RPMI8226 (cell line): ENCODE results near the gene GARNL3.

Experiments used
- DNase-seq: peaks from one replicate; pipeline ENCODE4 v3.0.0-alpha.2; 2015

GARNL3 gene

GRCh38 chr9:127353882-127354281 is 89.3 kb downstream of the GARNL3 start:
- DNase-seq: no peak

- DNase-seq: no peak
Observed at GRCh38 chr9:127356906-127357305, 92.3 kb downstream of the GARNL3 start.

GRCh38 chr9:127358023-127358535 is 93.5 kb downstream of the GARNL3 start:
- DNase-seq: no peak

GRCh38 chr9:127358770-127359169 is 94.2 kb downstream of the GARNL3 start:
- no peak for DNase-seq

GRCh38 chr9:127360250-127360649 is 95.7 kb downstream of the GARNL3 start:
- no peak for DNase-seq

- DNase-seq: no peak
Observed at GRCh38 chr9:127360829-127361228, 96.3 kb downstream of the GARNL3 start.

GRCh38 chr9:127361561-127361960 is 97.0 kb downstream of the GARNL3 start:
- no peak for DNase-seq

GRCh38 chr9:127362829-127363228 is 98.3 kb downstream of the GARNL3 start:
- DNase-seq: no peak

GRCh38 chr9:127365461-127365860 is 100.9 kb downstream of the GARNL3 start:
- DNase-seq: no peak

GRCh38 chr9:127366594-127366993 is 102.0 kb downstream of the GARNL3 start:
- no peak for DNase-seq

- DNase-seq: no peak
Observed at GRCh38 chr9:127368852-127369402, 104.4 kb downstream of the GARNL3 start.

GRCh38 chr9:127369428-127369827 is 104.9 kb downstream of the GARNL3 start:
- DNase-seq: no peak

- no peak for DNase-seq
Observed at GRCh38 chr9:127370147-127370579, 105.6 kb downstream of the GARNL3 start.

GRCh38 chr9:127370672-127371648 is 106.4 kb downstream of the GARNL3 start:
- no peak for DNase-seq

- DNase-seq: no peak
Observed at GRCh38 chr9:127380479-127380878, 115.9 kb downstream of the GARNL3 start.

GRCh38 chr9:127382541-127382940 is 118.0 kb downstream of the GARNL3 start:
- DNase-seq: no peak

GRCh38 chr9:127384016-127384730 is 119.6 kb downstream of the GARNL3 start:
- DNase-seq: no peak

GRCh38 chr9:127384901-127385300 is 120.3 kb downstream of the GARNL3 start:
- no peak for DNase-seq

GRCh38 chr9:127386249-127386648 is 121.7 kb downstream of the GARNL3 start:
- DNase-seq: no peak

GRCh38 chr9:127386981-127387380 is 122.4 kb downstream of the GARNL3 start:
- DNase-seq: no peak

GRCh38 chr9:127388037-127388855 is 123.7 kb downstream of the GARNL3 start:
- no peak for DNase-seq

- DNase-seq: no peak
Observed at GRCh38 chr9:127388856-127389238, 124.3 kb downstream of the GARNL3 start.
